ENCODE results near the gene KRIT1.

DNA sequence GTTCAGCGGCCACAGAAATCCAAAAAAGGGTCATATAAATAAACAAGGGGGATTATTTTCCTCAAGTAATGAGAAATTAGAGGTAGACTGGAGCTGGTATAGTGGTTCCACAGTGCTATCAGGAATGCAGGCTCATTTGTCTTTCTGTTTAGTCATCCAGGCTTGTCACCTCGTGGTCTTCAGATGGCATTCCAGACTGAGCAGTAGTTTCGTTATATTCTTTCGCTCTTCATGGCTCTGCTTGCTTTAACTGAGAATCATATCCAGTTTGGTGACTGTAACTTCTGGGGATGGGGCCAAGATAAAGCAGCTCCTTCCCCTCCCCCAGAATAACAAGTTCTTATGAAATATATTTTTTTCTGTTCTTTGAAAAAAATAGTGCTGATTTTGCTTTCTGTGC is 9.6 kb upstream of the KRIT1 start:
- TF ChIP-seq CREB1 (IDR thresholded peaks at IDR 0.05; ENCODE audit: low read depth) (no peak), TAF1 (IDR thresholded peaks at IDR 0.05; ENCODE audit: low read depth) (no peak), FOXM1 (IDR thresholded peaks at IDR 0.05; ENCODE audit: borderline replicate concordance, low read depth) (no peak), TEAD4 (IDR thresholded peaks at IDR 0.05) (no peak), NFIC (IDR thresholded peaks at IDR 0.05) (no peak)
- TF ChIP-seq, protein P1, sequence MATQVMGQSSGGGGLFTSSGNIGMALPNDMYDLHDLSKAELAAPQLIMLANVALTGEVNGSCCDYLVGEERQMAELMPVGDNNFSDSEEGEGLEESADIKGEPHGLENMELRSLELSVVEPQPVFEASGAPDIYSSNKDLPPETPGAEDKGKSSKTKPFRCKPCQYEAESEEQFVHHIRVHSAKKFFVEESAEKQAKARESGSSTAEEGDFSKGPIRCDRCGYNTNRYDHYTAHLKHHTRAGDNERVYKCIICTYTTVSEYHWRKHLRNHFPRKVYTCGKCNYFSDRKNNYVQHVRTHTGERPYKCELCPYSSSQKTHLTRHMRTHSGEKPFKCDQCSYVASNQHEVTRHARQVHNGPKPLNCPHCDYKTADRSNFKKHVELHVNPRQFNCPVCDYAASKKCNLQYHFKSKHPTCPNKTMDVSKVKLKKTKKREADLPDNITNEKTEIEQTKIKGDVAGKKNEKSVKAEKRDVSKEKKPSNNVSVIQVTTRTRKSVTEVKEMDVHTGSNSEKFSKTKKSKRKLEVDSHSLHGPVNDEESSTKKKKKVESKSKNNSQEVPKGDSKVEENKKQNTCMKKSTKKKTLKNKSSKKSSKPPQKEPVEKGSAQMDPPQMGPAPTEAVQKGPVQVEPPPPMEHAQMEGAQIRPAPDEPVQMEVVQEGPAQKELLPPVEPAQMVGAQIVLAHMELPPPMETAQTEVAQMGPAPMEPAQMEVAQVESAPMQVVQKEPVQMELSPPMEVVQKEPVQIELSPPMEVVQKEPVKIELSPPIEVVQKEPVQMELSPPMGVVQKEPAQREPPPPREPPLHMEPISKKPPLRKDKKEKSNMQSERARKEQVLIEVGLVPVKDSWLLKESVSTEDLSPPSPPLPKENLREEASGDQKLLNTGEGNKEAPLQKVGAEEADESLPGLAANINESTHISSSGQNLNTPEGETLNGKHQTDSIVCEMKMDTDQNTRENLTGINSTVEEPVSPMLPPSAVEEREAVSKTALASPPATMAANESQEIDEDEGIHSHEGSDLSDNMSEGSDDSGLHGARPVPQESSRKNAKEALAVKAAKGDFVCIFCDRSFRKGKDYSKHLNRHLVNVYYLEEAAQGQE (IDR thresholded peaks at IDR 0.05; ENCODE audit: low read depth) = no peak
